HEK293 (cell line): ENCODE data around the gene AIG1.

Source experiments
- GLIS1 ChIP-seq: fragments of 450-650 bp; formaldehyde crosslinking; IDR thresholded peaks from 2 replicates; pipeline ENCODE4 v1.5.1; 2016; ENCODE audit warnings: missing biosample characterization, missing genetic modification characterization
- MYNN ChIP-seq: fragments of 450-650 bp; formaldehyde crosslinking; IDR thresholded peaks from 2 replicates; pipeline ENCODE4 v1.5.1; 2016; ENCODE audit warnings: missing biosample characterization, missing genetic modification characterization, borderline replicate concordance
- SCRT1 ChIP-seq: fragments of 450-650 bp; formaldehyde crosslinking; IDR thresholded peaks from 2 replicates; pipeline ENCODE4 v1.5.1; 2016; ENCODE audit warnings: missing biosample characterization, missing genetic modification characterization, borderline replicate concordance
- ZNF174 ChIP-seq: fragments of 450-650 bp; formaldehyde crosslinking; IDR thresholded peaks from 2 replicates; pipeline ENCODE4 v1.5.0; 2017; ENCODE audit warnings: missing biosample characterization, mild to moderate bottlenecking, missing genetic modification characterization
- ZNF404 ChIP-seq: fragments of 450-650 bp; formaldehyde crosslinking; IDR thresholded peaks from 2 replicates; pipeline ENCODE4 v1.5.1; 2017; ENCODE audit warnings: missing biosample characterization, missing genetic modification characterization
- ZNF416 ChIP-seq: fragments of 450-650 bp; formaldehyde crosslinking; IDR thresholded peaks from 2 replicates; pipeline ENCODE4 v1.5.1; 2016; ENCODE audit warnings: missing biosample characterization, missing genetic modification characterization
- ZNF776 ChIP-seq: fragments of 450-650 bp; formaldehyde crosslinking; IDR thresholded peaks from 2 replicates; pipeline ENCODE4 v1.5.0; 2017; ENCODE audit warnings: missing biosample characterization, missing genetic modification characterization, borderline replicate concordance
- TF ChIP-seq, protein P1 (sequence below): fragments of 450-650 bp; formaldehyde crosslinking; conservative IDR thresholded peaks from 2 replicates; pipeline ENCODE4 v1.5.1; 2016; ENCODE audit warnings: low read depth, missing biosample characterization, missing genetic modification characterization
- TF ChIP-seq, protein P2 (sequence below): fragments of 450-650 bp; formaldehyde crosslinking; IDR thresholded peaks from 2 replicates; pipeline ENCODE4 v1.5.1; 2016; ENCODE audit warnings: missing biosample characterization, missing genetic modification characterization
- TF ChIP-seq, protein P3 (sequence below): fragments of 450-650 bp; formaldehyde crosslinking; IDR thresholded peaks from 2 replicates; pipeline ENCODE4 v1.5.1; 2016; ENCODE audit warnings: missing biosample characterization, missing genetic modification characterization
- TF ChIP-seq, protein P4 (sequence below): fragments of 450-650 bp; formaldehyde crosslinking; optimal IDR thresholded peaks from 2 replicates; pipeline ENCODE3; 2016; ENCODE audit warnings: missing biosample characterization, mild to moderate bottlenecking, missing genetic modification characterization
- TF ChIP-seq, protein P5 (sequence below): fragments of 450-650 bp; formaldehyde crosslinking; IDR thresholded peaks from 2 replicates; pipeline ENCODE4 v1.5.1; 2016; ENCODE audit warnings: missing biosample characterization, missing genetic modification characterization
- TF ChIP-seq, protein P6 (sequence below): fragments of 450-650 bp; formaldehyde crosslinking; IDR thresholded peaks from 2 replicates; pipeline ENCODE4 v1.5.1; 2016; ENCODE audit warnings: missing biosample characterization, missing genetic modification characterization

DNA sequence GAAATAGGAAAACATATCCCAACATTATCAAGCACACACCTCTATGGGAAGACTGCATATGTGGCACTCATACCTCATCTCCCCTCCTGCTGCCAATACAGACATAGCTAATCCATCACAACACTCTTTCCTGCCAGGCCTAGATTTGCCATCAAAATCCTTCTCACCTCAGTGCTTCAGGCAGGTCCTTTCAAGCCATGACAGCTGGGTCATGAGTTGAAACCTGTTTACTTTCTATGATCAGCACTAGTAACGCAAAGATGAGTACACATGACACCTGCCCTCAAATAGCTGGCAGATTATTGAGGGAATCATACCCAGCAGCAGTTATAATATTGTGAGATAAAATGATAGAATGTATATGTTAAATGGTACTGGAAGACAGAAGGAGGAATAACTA lies 183.1 kb downstream of the AIG1 start:
- no peak for TF ChIP-seq ZNF776 (tag by site-specific recombination)
- TF ChIP-seq GLIS1 (tag by site-specific recombination): no peak
- no peak for TF ChIP-seq SCRT1 (tag by site-specific recombination)
- TF ChIP-seq, protein P1, sequence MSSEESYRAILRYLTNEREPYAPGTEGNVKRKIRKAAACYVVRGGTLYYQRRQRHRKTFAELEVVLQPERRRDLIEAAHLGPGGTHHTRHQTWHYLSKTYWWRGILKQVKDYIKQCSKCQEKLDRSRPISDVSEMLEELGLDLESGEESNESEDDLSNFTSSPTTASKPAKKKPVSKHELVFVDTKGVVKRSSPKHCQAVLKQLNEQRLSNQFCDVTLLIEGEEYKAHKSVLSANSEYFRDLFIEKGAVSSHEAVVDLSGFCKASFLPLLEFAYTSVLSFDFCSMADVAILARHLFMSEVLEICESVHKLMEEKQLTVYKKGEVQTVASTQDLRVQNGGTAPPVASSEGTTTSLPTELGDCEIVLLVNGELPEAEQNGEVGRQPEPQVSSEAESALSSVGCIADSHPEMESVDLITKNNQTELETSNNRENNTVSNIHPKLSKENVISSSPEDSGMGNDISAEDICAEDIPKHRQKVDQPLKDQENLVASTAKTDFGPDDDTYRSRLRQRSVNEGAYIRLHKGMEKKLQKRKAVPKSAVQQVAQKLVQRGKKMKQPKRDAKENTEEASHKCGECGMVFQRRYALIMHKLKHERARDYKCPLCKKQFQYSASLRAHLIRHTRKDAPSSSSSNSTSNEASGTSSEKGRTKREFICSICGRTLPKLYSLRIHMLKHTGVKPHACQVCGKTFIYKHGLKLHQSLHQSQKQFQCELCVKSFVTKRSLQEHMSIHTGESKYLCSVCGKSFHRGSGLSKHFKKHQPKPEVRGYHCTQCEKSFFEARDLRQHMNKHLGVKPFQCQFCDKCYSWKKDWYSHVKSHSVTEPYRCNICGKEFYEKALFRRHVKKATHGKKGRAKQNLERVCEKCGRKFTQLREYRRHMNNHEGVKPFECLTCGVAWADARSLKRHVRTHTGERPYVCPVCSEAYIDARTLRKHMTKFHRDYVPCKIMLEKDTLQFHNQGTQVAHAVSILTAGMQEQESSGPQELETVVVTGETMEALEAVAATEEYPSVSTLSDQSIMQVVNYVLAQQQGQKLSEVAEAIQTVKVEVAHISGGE (tag by site-specific recombination): no peak
- TF ChIP-seq, protein P2, sequence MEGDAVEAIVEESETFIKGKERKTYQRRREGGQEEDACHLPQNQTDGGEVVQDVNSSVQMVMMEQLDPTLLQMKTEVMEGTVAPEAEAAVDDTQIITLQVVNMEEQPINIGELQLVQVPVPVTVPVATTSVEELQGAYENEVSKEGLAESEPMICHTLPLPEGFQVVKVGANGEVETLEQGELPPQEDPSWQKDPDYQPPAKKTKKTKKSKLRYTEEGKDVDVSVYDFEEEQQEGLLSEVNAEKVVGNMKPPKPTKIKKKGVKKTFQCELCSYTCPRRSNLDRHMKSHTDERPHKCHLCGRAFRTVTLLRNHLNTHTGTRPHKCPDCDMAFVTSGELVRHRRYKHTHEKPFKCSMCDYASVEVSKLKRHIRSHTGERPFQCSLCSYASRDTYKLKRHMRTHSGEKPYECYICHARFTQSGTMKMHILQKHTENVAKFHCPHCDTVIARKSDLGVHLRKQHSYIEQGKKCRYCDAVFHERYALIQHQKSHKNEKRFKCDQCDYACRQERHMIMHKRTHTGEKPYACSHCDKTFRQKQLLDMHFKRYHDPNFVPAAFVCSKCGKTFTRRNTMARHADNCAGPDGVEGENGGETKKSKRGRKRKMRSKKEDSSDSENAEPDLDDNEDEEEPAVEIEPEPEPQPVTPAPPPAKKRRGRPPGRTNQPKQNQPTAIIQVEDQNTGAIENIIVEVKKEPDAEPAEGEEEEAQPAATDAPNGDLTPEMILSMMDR (tag by site-specific recombination): no peak
- TF ChIP-seq, protein P3, sequence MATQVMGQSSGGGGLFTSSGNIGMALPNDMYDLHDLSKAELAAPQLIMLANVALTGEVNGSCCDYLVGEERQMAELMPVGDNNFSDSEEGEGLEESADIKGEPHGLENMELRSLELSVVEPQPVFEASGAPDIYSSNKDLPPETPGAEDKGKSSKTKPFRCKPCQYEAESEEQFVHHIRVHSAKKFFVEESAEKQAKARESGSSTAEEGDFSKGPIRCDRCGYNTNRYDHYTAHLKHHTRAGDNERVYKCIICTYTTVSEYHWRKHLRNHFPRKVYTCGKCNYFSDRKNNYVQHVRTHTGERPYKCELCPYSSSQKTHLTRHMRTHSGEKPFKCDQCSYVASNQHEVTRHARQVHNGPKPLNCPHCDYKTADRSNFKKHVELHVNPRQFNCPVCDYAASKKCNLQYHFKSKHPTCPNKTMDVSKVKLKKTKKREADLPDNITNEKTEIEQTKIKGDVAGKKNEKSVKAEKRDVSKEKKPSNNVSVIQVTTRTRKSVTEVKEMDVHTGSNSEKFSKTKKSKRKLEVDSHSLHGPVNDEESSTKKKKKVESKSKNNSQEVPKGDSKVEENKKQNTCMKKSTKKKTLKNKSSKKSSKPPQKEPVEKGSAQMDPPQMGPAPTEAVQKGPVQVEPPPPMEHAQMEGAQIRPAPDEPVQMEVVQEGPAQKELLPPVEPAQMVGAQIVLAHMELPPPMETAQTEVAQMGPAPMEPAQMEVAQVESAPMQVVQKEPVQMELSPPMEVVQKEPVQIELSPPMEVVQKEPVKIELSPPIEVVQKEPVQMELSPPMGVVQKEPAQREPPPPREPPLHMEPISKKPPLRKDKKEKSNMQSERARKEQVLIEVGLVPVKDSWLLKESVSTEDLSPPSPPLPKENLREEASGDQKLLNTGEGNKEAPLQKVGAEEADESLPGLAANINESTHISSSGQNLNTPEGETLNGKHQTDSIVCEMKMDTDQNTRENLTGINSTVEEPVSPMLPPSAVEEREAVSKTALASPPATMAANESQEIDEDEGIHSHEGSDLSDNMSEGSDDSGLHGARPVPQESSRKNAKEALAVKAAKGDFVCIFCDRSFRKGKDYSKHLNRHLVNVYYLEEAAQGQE (tag by site-specific recombination): no peak
- TF ChIP-seq, protein P4, sequence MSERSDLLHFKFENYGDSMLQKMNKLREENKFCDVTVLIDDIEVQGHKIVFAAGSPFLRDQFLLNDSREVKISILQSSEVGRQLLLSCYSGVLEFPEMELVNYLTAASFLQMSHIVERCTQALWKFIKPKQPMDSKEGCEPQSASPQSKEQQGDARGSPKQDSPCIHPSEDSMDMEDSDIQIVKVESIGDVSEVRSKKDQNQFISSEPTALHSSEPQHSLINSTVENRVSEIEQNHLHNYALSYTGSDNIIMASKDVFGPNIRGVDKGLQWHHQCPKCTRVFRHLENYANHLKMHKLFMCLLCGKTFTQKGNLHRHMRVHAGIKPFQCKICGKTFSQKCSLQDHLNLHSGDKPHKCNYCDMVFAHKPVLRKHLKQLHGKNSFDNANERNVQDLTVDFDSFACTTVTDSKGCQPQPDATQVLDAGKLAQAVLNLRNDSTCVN (tag by site-specific recombination): no peak
- TF ChIP-seq, protein P5, sequence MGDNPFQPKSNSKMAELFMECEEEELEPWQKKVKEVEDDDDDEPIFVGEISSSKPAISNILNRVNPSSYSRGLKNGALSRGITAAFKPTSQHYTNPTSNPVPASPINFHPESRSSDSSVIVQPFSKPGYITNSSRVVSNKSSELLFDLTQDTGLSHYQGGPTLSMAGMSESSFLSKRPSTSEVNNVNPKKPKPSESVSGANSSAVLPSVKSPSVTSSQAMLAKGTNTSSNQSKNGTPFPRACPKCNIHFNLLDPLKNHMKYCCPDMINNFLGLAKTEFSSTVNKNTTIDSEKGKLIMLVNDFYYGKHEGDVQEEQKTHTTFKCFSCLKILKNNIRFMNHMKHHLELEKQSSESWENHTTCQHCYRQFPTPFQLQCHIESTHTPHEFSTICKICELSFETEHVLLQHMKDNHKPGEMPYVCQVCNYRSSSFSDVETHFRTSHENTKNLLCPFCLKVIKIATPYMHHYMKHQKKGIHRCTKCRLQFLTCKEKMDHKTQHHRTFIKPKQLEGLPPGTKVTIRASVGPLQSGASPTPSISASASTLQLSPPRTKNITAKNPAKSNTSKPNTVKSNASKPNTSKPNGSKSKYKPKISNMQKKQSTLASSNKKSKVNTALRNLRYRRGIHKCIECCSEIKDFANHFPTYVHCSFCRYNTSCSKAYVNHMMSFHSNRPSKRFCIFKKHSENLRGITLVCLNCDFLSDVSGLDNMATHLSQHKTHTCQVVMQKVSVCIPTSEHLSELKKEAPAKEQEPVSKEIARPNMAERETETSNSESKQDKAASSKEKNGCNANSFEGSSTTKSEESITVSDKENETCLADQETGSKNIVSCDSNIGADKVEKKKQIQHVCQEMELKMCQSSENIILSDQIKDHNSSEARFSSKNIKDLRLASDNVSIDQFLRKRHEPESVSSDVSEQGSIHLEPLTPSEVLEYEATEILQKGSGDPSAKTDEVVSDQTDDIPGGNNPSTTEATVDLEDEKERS (tag by site-specific recombination): no peak
- no peak for TF ChIP-seq ZNF404
- no peak for TF ChIP-seq ZNF416
- no peak for TF ChIP-seq ZNF174
- TF ChIP-seq, protein P6, sequence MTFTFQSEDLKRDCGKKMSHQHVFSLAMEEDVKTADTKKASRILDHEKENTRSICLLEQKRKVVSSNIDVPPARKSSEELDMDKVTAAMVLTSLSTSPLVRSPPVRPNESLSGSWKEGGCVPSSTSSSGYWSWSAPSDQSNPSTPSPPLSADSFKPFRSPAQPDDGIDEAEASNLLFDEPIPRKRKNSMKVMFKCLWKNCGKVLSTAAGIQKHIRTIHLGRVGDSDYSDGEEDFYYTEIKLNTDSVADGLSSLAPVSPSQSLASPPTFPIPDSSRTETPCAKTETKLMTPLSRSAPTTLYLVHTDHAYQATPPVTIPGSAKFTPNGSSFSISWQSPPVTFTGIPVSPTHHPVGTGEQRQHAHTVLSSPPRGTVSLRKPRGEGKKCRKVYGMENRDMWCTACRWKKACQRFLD (tag by site-specific recombination): no peak
- no peak for TF ChIP-seq MYNN (tag by site-specific recombination)
